SK-N-SH (cell line): ENCODE measurements around the gene MKRN2.

Experiments
- CTCF ChIP-seq: fragments of 200-600 bp; sonication (generic); IDR thresholded peaks from 2 replicates; pipeline ENCODE4 v1.6.1; 2017; ENCODE audit warnings: antibody characterized with exemption, mild to moderate bottlenecking, moderate library complexity
- EZH2phosphoT487 ChIP-seq: fragments of 200-600 bp; sonication (generic); IDR thresholded peaks from 2 replicates; pipeline ENCODE4 v1.6.1; 2017; ENCODE audit warnings: low read depth, mixed run types, mild to moderate bottlenecking, antibody characterized with exemption, moderate library complexity, borderline replicate concordance
- JUND ChIP-seq: IDR thresholded peaks from 2 replicates; pipeline ENCODE4 v1.4.0; 2012
- MAX ChIP-seq: IDR thresholded peaks from 2 replicates; pipeline ENCODE4 v1.4.0; 2012; ENCODE audit warnings: low read depth
- MXI1 ChIP-seq: IDR thresholded peaks from 2 replicates; pipeline ENCODE4 v1.6.1; 2012; ENCODE audit warnings: mild to moderate bottlenecking, low read depth, low read length, improper control_type of control experiment
- NRF1 ChIP-seq: IDR thresholded peaks from 2 replicates; pipeline ENCODE4 v1.6.1; 2012; ENCODE audit warnings: low read depth, mild to moderate bottlenecking, low read length
- POLR2AphosphoS5 ChIP-seq: IDR thresholded peaks from 2 replicates; pipeline ENCODE4 v1.6.1; 2012; ENCODE audit warnings: low read depth, low read length
- RCOR1 ChIP-seq: fragments of 150-350 bp; IDR thresholded peaks from 2 replicates; pipeline ENCODE4 v1.6.1; 2017; ENCODE audit warnings: antibody characterized with exemption, low read length
- REST ChIP-seq: IDR thresholded peaks from 2 replicates; pipeline ENCODE4 v1.6.1; 2012; ENCODE audit warnings: mild to moderate bottlenecking, low read depth, low read length, moderate library complexity
- RXRA ChIP-seq: IDR thresholded peaks from 2 replicates; pipeline ENCODE4 v1.4.0; 2012; ENCODE audit warnings: low read depth, mild to moderate bottlenecking, borderline replicate concordance
- TAF1 ChIP-seq: IDR thresholded peaks from 2 replicates; pipeline ENCODE4 v1.6.1; 2012; ENCODE audit warnings: low read depth, mild to moderate bottlenecking, low read length, moderate library complexity, borderline replicate concordance
- TCF12 ChIP-seq: IDR thresholded peaks from 2 replicates; pipeline ENCODE4 v1.4.0; 2012
- USF2 ChIP-seq: fragments of 150-350 bp; IDR thresholded peaks from 2 replicates; pipeline ENCODE4 v1.6.1; 2017; ENCODE audit warnings: antibody characterized with exemption, low read length, low read depth, borderline replicate concordance
- ZBTB33 ChIP-seq: IDR thresholded peaks from 2 replicates; pipeline ENCODE4 v1.4.0; 2012; ENCODE audit warnings: low read depth, borderline replicate concordance

GRCh38 chr3:12561397-12561796 is 4.5 kb downstream of the MKRN2 start:
- no peak for TF ChIP-seq TAF1
- no peak for TF ChIP-seq CTCF
- no peak for TF ChIP-seq RXRA
- TF ChIP-seq MAX: no peak
- TF ChIP-seq REST: no peak
- TF ChIP-seq ZBTB33: no peak
- TF ChIP-seq JUND: no peak
- no peak for TF ChIP-seq POLR2AphosphoS5
- no peak for TF ChIP-seq USF2
- no peak for TF ChIP-seq TCF12
- no peak for TF ChIP-seq NRF1
- no peak for TF ChIP-seq RCOR1
- TF ChIP-seq MXI1: no peak
- TF ChIP-seq EZH2phosphoT487: no peak
